Activated CD8-positive, alpha-beta memory T cell treated with anti-CD3 and anti-CD28 coated beads, Interleukin-2, amount 50 U/mL, for 1 hour (primary cell): ENCODE measurements around the gene NDUFB2.
"Not testable (repeated sequence)": the region's sequence is repeated elsewhere in the genome, so short reads cannot be mapped to it uniquely, and the experiment has no call there.

ENCODE experiments used
- DNase-seq: peaks from one replicate; pipeline ENCODE4 v3.0.0-alpha.2; 2020; ENCODE audit errors: extremely low read depth

NDUFB2 gene

GRCh38 chr7:140672382-140673062 lies 24.0 kb upstream of the NDUFB2 start, which contains the start of gene ADCK2:
Gene ADCK2, plus strand, starts transcription at chr7:140672945. Its CDS starts 386 bp downstream, at chr7:140673331.
- DNase-seq, result no peak

GRCh38 chr7:140673063-140673773 lies 23.3 kb upstream of the NDUFB2 start:
- no peak for DNase-seq

- no peak for DNase-seq
Measured at GRCh38 chr7:140673774-140674155, 22.7 kb upstream of the NDUFB2 start.

- no peak for DNase-seq
Measured at GRCh38 chr7:140674356-140674800, 22.1 kb upstream of the NDUFB2 start.

GRCh38 chr7:140674899-140675701 lies 21.4 kb upstream of the NDUFB2 start:
- DNase-seq, result no peak

GRCh38 chr7:140675726-140676125 lies 20.8 kb upstream of the NDUFB2 start:
- no peak for DNase-seq

GRCh38 chr7:140676306-140676705 lies 20.2 kb upstream of the NDUFB2 start:
- DNase-seq, result no peak

- not testable (repeated sequence) for DNase-seq
Measured at GRCh38 chr7:140676956-140677355, 19.6 kb upstream of the NDUFB2 start.

GRCh38 chr7:140677496-140677895 lies 19.0 kb upstream of the NDUFB2 start:
- DNase-seq, result no peak

GRCh38 chr7:140678081-140678815 lies 18.3 kb upstream of the NDUFB2 start:
- no peak for DNase-seq

- no peak for DNase-seq
Measured at GRCh38 chr7:140678816-140679130, 17.7 kb upstream of the NDUFB2 start.

GRCh38 chr7:140679186-140679585 lies 17.3 kb upstream of the NDUFB2 start:
- DNase-seq, result no peak

- no peak for DNase-seq
Measured at GRCh38 chr7:140680886-140681285, 15.6 kb upstream of the NDUFB2 start.

- no peak for DNase-seq
Measured at GRCh38 chr7:140681766-140682165, 14.7 kb upstream of the NDUFB2 start.

- no peak for DNase-seq
Measured at GRCh38 chr7:140683657-140684056, 12.9 kb upstream of the NDUFB2 start.

- DNase-seq, result no peak
Measured at GRCh38 chr7:140684066-140684950, 12.2 kb upstream of the NDUFB2 start.

- no peak for DNase-seq
Measured at GRCh38 chr7:140685407-140686087, 11.0 kb upstream of the NDUFB2 start.

GRCh38 chr7:140686921-140687320 lies 9.6 kb upstream of the NDUFB2 start:
- DNase-seq, result no peak

GRCh38 chr7:140688341-140688740 lies 8.2 kb upstream of the NDUFB2 start:
- DNase-seq, result no peak
